Endothelial cell (in vitro differentiated cells): ENCODE measurements around the gene PTPRN2. TPM values are rescaled to one million over a fixed set of nuclear protein-coding genes. Genes with fewer than 3 reads are reported as not detected.

Source experiments
- DNase-seq: peaks from one replicate; pipeline ENCODE4 v3.0.0; 2021; ENCODE audit warnings: low spot score
- H3K27ac Mint-ChIP-seq: one replicate; pipeline ENCODE4 v1.8.0; 2021; ENCODE audit warnings: mixed read lengths, inconsistent platforms; ENCODE audit not compliant: unreplicated experiment
- H3K27me3 Mint-ChIP-seq: one replicate; pipeline ENCODE4 v1.8.0; 2021; ENCODE audit warnings: mild to moderate bottlenecking, moderate library complexity, mixed read lengths, inconsistent platforms; ENCODE audit not compliant: unreplicated experiment
- H3K36me3 Mint-ChIP-seq: one replicate; pipeline ENCODE4 v1.8.0; 2021; ENCODE audit warnings: mild to moderate bottlenecking, low read depth, mixed read lengths, inconsistent platforms; ENCODE audit not compliant: unreplicated experiment
- H3K4me1 Mint-ChIP-seq: one replicate; pipeline ENCODE4 v1.8.0; 2021; ENCODE audit warnings: mild to moderate bottlenecking, mixed read lengths, inconsistent platforms; ENCODE audit not compliant: unreplicated experiment
- H3K4me3 Mint-ChIP-seq: one replicate; pipeline ENCODE4 v1.8.0; 2021; ENCODE audit warnings: mild to moderate bottlenecking, mixed read lengths, inconsistent platforms; ENCODE audit not compliant: unreplicated experiment
- H3K9me3 Mint-ChIP-seq: one replicate; pipeline ENCODE4 v1.8.0; 2021; ENCODE audit warnings: mixed read lengths, inconsistent platforms; ENCODE audit not compliant: unreplicated experiment
- total RNA-seq: library from RNA; stranded (reverse); fragmentation: NEBNext Ultra II Directional; extraction: Animal tissue kit (Norgen Biotek cat#: 25700); gene quantifications from one replicate; pipeline ENCODE4 v1.2.1, GENCODE V29; 2021; ENCODE audit not compliant: unreplicated experiment
- TF ChIP-seq, protein P1 (sequence below): fragments of 200-600 bp; sonication (generic); IDR thresholded peaks from one replicate; pipeline ENCODE4 v1.5.0; 2021; ENCODE audit warnings: antibody characterized with exemption; ENCODE audit not compliant: unreplicated experiment

The PTPRN2 gene
- total RNA-seq, 1 donor from 2014 or later: 0.18 TPM

DNA sequence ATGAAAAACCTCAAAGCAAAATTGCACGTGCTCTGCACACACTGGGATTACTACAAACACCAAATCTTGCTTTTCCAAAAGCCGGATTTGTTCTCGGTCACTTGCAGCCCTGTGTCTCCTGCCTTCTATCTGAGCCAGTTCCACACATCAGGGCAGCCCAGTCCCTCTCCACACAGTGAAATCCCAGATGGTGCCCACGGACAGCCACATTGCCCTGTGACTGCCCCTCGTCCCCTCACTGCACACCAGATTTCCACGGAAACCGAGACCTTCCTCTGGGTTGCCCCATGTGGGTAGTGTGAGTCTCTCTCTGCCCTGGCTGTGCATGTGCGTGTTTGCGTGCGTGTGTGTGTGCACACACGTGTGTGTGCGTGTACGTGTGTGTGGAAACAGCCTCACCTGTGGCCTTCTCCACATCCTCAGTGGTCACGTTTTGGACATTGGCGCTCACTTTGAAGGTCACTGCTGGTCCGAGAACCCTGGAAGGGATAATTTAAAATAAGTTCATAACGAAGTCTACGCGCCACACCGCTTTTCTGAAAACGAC, 506.7 kb downstream of the PTPRN2 start:
- H3K27me3 Mint-ChIP-seq: peaks cover 13% of the 10 kb centered on the region
- TF ChIP-seq, protein P1, sequence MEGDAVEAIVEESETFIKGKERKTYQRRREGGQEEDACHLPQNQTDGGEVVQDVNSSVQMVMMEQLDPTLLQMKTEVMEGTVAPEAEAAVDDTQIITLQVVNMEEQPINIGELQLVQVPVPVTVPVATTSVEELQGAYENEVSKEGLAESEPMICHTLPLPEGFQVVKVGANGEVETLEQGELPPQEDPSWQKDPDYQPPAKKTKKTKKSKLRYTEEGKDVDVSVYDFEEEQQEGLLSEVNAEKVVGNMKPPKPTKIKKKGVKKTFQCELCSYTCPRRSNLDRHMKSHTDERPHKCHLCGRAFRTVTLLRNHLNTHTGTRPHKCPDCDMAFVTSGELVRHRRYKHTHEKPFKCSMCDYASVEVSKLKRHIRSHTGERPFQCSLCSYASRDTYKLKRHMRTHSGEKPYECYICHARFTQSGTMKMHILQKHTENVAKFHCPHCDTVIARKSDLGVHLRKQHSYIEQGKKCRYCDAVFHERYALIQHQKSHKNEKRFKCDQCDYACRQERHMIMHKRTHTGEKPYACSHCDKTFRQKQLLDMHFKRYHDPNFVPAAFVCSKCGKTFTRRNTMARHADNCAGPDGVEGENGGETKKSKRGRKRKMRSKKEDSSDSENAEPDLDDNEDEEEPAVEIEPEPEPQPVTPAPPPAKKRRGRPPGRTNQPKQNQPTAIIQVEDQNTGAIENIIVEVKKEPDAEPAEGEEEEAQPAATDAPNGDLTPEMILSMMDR: no peak
- H3K36me3 Mint-ChIP-seq: peaks cover 8% of the 10 kb centered on the region
- H3K4me1 Mint-ChIP-seq: no peaks in the 10 kb centered on the region
- H3K9me3 Mint-ChIP-seq: peaks cover 40% of the 10 kb centered on the region
- no peak for DNase-seq
- no peak overlapping the region for H3K27ac Mint-ChIP-seq
- H3K4me3 Mint-ChIP-seq: no peak overlapping the region

DNA sequence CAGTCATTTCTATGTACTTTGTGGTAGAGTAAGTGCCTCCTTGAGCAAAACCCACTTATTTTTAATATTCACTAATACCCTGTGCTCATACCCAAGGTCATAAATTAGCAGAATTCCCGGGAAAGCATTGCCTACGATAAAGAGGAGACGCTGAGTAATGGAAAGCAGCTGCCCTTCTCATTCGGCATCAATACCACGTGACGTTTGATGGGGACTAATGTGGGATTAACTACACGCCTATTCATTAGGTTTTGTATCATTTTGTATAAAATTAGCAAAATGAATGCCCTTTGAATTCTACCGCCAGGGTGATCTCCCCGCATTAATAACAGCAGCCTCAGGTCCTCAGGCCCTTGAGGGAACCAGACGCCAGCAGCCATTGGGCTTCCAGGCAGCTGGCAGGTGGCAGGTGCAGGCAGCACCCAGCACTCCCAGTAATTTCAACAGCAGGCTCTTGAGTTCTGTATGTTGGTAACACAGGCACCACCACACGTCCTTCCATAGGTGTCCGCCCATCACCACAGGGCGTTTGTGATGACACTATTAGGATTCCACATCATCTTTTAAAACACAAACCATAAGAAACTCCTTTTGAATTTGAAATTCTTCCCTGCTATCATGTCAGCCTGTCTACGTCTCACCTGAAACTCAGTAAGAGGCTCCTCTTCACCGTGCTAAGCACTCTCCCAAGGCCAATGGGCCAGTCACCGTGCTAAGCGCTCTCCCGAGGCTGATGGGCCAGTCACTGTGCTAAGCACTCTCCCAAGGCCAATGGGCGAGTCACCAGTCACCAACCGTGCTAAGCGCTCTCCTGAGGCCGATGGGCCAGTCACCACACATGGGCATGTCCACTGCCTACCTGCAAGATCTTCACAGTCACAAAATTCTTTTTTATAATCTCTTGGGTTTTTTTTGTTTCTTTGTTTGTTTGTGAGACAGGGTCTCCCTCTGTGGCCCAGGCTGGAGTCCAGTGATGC, 509.4 kb downstream of the PTPRN2 start:
- TF ChIP-seq, protein P1: no peak
- H3K27ac Mint-ChIP-seq: no peak overlapping the region
- H3K4me1 Mint-ChIP-seq: no peaks in the 10 kb centered on the region
- no peak overlapping the region for H3K4me3 Mint-ChIP-seq
- no peak for DNase-seq
- peaks cover 9% of the 10 kb centered on the region for H3K36me3 Mint-ChIP-seq
- H3K9me3 Mint-ChIP-seq: peaks cover 39% of the 10 kb centered on the region
- peaks cover 8% of the 10 kb centered on the region for H3K27me3 Mint-ChIP-seq

DNA sequence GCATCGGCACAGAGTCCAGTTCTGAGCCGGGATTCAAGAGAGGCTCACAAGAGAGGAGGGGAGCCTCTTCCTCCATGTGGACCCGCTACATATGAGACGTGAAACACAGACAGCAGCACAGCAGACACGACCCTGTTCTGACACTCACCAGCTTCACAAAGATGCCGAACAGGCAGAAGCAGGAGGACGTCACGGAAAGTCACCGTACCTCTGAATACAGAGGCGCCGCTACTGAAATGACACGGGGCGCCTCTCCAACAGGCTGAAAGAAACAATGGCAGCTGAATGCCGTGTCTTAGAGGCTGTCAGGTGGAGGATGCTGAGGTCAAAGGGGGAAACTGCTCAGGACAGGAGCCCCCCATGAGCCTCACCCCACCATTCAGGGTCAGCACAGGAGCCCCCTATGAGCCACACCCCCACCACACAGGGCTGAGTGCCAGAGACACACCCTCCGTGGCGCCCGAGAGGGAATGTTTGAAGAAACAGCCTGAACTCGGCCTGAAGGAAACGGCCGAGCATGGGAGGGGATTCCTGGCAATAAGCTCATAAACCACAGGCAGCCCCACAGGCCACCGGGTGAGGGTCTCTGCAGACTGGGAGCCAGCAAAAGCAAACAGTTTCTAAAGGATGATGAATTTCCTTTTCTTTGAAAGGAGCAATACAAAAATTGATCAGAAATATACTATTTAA, 510.3 kb downstream of the PTPRN2 start:
- TF ChIP-seq, protein P1: no peak
- Mint-ChIP-seq H3K4me1 (no peaks in the 10 kb centered on the region), H3K27me3 (peaks cover 11% of the 10 kb centered on the region), H3K4me3 (no peak overlapping the region), H3K27ac (no peak overlapping the region), H3K9me3 (peaks cover 39% of the 10 kb centered on the region), H3K36me3 (peaks cover 5% of the 10 kb centered on the region)
- no peak for DNase-seq

DNA sequence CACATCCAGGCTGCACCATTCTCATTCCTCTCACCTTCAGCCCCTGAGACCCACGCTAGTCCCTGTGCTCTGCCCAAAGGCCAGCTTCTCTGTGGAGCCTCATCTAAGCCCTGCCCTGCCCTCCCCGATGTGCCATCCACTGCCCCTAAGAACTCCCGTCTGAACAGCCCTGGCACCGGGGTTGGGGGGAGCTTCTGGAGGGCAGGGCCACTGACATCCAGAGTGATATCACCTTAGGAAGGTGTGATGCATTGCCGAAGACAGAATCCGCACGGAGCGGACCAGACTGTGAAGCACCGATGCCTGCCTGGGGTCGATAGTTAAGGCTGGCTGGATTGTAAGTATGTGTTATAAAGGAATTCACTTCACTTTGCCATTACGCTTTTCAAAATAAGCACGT, 511.0 kb downstream of the PTPRN2 start:
- no peak overlapping the region for H3K4me3 Mint-ChIP-seq
- H3K9me3 Mint-ChIP-seq: peaks cover 37% of the 10 kb centered on the region

More for the DNA sequence above, 511.0 kb downstream of the PTPRN2 start:
- H3K27ac Mint-ChIP-seq: no peak overlapping the region
- H3K4me1 Mint-ChIP-seq: no peaks in the 10 kb centered on the region
- H3K36me3 Mint-ChIP-seq: peaks cover 10% of the 10 kb centered on the region
- no peak for DNase-seq
- TF ChIP-seq, protein P1: no peak
- peaks cover 11% of the 10 kb centered on the region for H3K27me3 Mint-ChIP-seq
